CD14-positive monocyte (primary cell): ENCODE results near the gene PAPSS2. TPM values are rescaled to one million over a fixed set of nuclear protein-coding genes. Genes with fewer than 3 reads are reported as not detected.
A peak's percentile ranks its signal among the peaks of the same experiment; 100 is the strongest.

Source experiments
- DNase-seq, 3 donors: peaks; one replicate each; pipeline ENCODE4 v3.0.0-alpha.2; 2011 to 2022
- H2AFZ ChIP-seq: 2 replicates; pipeline ENCODE4 v1.6.0; 2012; ENCODE audit warnings: mild to moderate bottlenecking, low read depth, low read length, inconsistent platforms; ENCODE audit not compliant: insufficient read depth, poor library complexity, severe bottlenecking
- H3K27ac ChIP-seq, 2 donors: 1 replicate in 1 of 2; 2 replicates in 1 of 2; pipeline ENCODE4 v1.5.1; 2012 to 2013; ENCODE audit warnings: low read length in 2 of 2, control low read depth in 1 of 2, inconsistent platforms in 1 of 2, low read depth in 1 of 2, mild to moderate bottlenecking in 1 of 2
- H3K27me3 ChIP-seq, 2 donors: one replicate each; pipeline versions ENCODE4 v1.6.0 to v1.6.1; 2011 to 2013; ENCODE audit warnings: low read length in 2 of 2; ENCODE audit not compliant: control insufficient read depth in 2 of 2, insufficient read depth in 2 of 2
- H3K36me3 ChIP-seq, 2 donors: replicated peaks in 1 of 2; 1 replicate in 1 of 2; 2 replicates in 1 of 2; pipeline versions ENCODE4 v1.5.1 to v1.6.1; 2012 to 2013; ENCODE audit warnings: low read length in 2 of 2, control low read depth in 1 of 2, inconsistent platforms in 1 of 2, mild to moderate bottlenecking in 1 of 2; ENCODE audit not compliant: insufficient read depth in 2 of 2, control insufficient read depth in 1 of 2
- H3K4me1 ChIP-seq, 2 donors: 1 replicate in 1 of 2; 2 replicates in 1 of 2; pipeline versions ENCODE4 v1.5.1 to v1.6.1; 2012 to 2013; ENCODE audit warnings: low read length in 2 of 2, control low read depth in 1 of 2, inconsistent platforms in 1 of 2, mild to moderate bottlenecking in 1 of 2, moderate library complexity in 1 of 2; ENCODE audit not compliant: insufficient read depth in 2 of 2, control insufficient read depth in 1 of 2
- H3K4me2 ChIP-seq: replicated peaks from 2 replicates; pipeline ENCODE3; 2012; ENCODE audit warnings: low read length, moderate library complexity, mild to moderate bottlenecking; ENCODE audit not compliant: poor library complexity, severe bottlenecking; ENCODE audit errors: extremely low read depth
- H3K4me3 ChIP-seq, 3 experiments: fragments of 200-600 bp in 1 of 3; sonication (generic) in 1 of 3; replicated peaks in 1 of 3; 1 replicate in 2 of 3; 2 replicates in 1 of 3; pipeline ENCODE4 v1.5.1; 2011 to 2013; ENCODE audit warnings: low read length in 3 of 3, mild to moderate bottlenecking in 3 of 3, control low read depth in 2 of 3, low read depth in 2 of 3, inconsistent platforms in 1 of 3, moderate library complexity in 1 of 3
- H3K79me2 ChIP-seq: 2 replicates; pipeline ENCODE4 v1.6.0; 2012; ENCODE audit warnings: mild to moderate bottlenecking, control low read depth, inconsistent platforms, low read length, moderate library complexity; ENCODE audit not compliant: insufficient read depth
- H3K9ac ChIP-seq: 2 replicates; pipeline ENCODE4 v1.6.0; 2017; ENCODE audit warnings: low read length, mild to moderate bottlenecking; ENCODE audit not compliant: insufficient read depth, poor library complexity, severe bottlenecking
- H3K9me3 ChIP-seq, 2 donors: replicated peaks in 1 of 2; 1 replicate in 1 of 2; 2 replicates in 1 of 2; pipeline versions ENCODE4 v1.5.1 to v1.6.1; 2012 to 2013; ENCODE audit warnings: low read length in 2 of 2, control low read depth in 1 of 2; ENCODE audit not compliant: control insufficient read depth in 1 of 2, insufficient read depth in 1 of 2
- H4K20me1 ChIP-seq: 2 replicates; pipeline ENCODE4 v1.6.0; 2012; ENCODE audit warnings: mild to moderate bottlenecking, low read length, control low read depth, moderate library complexity; ENCODE audit not compliant: insufficient read depth
- H3K27ac Mint-ChIP-seq, 7 donors: one replicate each; pipeline ENCODE4 v1.8.0; 2020; ENCODE audit warnings: mild to moderate bottlenecking in 7 of 7, mixed read lengths in 7 of 7, moderate library complexity in 6 of 7, inconsistent platforms in 2 of 7
- H3K27me3 Mint-ChIP-seq, 3 donors: one replicate each; pipeline ENCODE4 v1.8.0; 2021 to 2022; ENCODE audit warnings: low read depth in 3 of 3, mild to moderate bottlenecking in 3 of 3, mixed read lengths in 3 of 3, moderate library complexity in 3 of 3, inconsistent platforms in 1 of 3
- H3K36me3 Mint-ChIP-seq, 2 donors: one replicate each; pipeline ENCODE4 v1.8.0; 2020; ENCODE audit warnings: mixed read lengths in 2 of 2, inconsistent platforms in 1 of 2, mild to moderate bottlenecking in 1 of 2
- H3K4me1 Mint-ChIP-seq: one replicate; pipeline ENCODE4 v1.8.0; 2020; ENCODE audit warnings: mild to moderate bottlenecking, mixed read lengths
- H3K4me3 Mint-ChIP-seq, 2 donors: one replicate each; pipeline ENCODE4 v1.8.0; 2020; ENCODE audit warnings: mild to moderate bottlenecking in 2 of 2, mixed read lengths in 2 of 2, moderate library complexity in 1 of 2
- H3K9me3 Mint-ChIP-seq, 7 donors: one replicate each; pipeline ENCODE4 v1.8.0; 2020 to 2022; ENCODE audit warnings: mixed read lengths in 7 of 7, mild to moderate bottlenecking in 6 of 7, moderate library complexity in 6 of 7, inconsistent platforms in 2 of 7
- WGBS: methylation state at CpG from one replicate; pipeline ENCODE4 v1.1.5; 2013; ENCODE audit warnings: missing lambda C conversion rate; ENCODE audit not compliant: insufficient coverage; 5-methylcytosine and 5-hydroxymethylcytosine counted together
- intact Hi-C, 2 donors: fragments of 100-400 bp; cut with micrococcal nuclease; formaldehyde crosslinking; loops; one replicate each; pipeline versions ENCODE4 v1.15.0 to v1.15.1; 2023
- polyA plus RNA-seq, 3 donors: library from polyadenylated mRNA; depleted of rRNA in 1 of 3; unstranded in 2 of 3; stranded (reverse) in 1 of 3; fragments of 300-500 nt in 2 of 3; fragments of >200 nt in 1 of 3; fragmentation: Illumina TruSeq in 2 of 3; gene quantifications; 1 replicate in 2 of 3; 2 replicates in 1 of 3; pipeline ENCODE4 v1.2.3, GENCODE V29; 2012 to 2021
- TF ChIP-seq, protein P1 (sequence below): fragments of 200-600 bp; IDR thresholded peaks from one replicate; pipeline ENCODE4 v1.8.0; 2022; ENCODE audit warnings: antibody characterized with exemption, mild to moderate bottlenecking

Gene PAPSS2
- polyA plus RNA-seq, 3 donors: 3.5 to 6.5 (median 6.2) TPM

DNA sequence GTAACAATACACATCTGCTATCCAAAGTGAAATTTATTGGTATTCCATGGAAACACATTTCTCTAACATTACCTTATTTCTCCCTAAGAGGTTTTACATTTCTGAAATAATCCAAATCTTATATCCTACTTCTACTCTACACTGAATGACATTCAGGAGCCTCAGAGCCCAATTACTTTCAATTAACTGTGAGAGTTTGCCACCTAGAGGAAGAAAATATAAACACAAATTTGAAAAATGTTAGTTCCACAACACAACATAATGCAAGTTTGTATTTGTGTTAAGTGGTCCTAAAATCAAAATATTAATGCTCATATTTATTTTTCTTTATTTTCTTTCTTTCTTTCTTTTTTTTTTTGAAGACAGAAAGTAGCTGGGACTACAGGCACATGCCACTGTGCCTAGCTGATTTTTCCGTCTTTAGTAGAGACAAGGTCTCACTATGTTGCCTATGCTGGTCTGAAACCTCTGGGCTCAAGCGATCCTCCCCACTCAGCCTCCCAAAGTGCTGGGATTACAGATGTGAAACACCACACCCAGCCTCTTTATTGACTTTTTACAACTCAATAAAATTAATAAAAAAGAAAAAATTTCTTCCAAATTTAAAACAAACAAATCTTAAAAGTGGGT lies 112.3 kb downstream of the PAPSS2 start:
- Histone ChIP-seq H3K4me1 (peaks cover 7 to 8% of the 10 kb centered on the region in 2 donors), H3K27ac (no peak overlapping the region), H3K9me3 (no peaks in the 10 kb centered on the region), H2AFZ (no peak overlapping the region), H3K9ac (no peak overlapping the region), H3K36me3 (peaks cover 28 to 54% of the 10 kb centered on the region in 2 donors), H4K20me1 (no peaks in the 10 kb centered on the region), H3K79me2 (no peaks in the 10 kb centered on the region), H3K4me2 (no peak overlapping the region), H3K4me3 (no peak overlapping the region), H3K27me3 (no peaks in the 10 kb centered on the region)
- TF ChIP-seq, protein P1, sequence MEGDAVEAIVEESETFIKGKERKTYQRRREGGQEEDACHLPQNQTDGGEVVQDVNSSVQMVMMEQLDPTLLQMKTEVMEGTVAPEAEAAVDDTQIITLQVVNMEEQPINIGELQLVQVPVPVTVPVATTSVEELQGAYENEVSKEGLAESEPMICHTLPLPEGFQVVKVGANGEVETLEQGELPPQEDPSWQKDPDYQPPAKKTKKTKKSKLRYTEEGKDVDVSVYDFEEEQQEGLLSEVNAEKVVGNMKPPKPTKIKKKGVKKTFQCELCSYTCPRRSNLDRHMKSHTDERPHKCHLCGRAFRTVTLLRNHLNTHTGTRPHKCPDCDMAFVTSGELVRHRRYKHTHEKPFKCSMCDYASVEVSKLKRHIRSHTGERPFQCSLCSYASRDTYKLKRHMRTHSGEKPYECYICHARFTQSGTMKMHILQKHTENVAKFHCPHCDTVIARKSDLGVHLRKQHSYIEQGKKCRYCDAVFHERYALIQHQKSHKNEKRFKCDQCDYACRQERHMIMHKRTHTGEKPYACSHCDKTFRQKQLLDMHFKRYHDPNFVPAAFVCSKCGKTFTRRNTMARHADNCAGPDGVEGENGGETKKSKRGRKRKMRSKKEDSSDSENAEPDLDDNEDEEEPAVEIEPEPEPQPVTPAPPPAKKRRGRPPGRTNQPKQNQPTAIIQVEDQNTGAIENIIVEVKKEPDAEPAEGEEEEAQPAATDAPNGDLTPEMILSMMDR: peak; percentile 77
- DNase-seq: peak in 2 of 3 donors; percentile 21 to 43
- H3K4me3 Mint-ChIP-seq: no peak overlapping the region
- H3K9me3 Mint-ChIP-seq: no peaks in the 10 kb centered on the region
- H3K4me1 Mint-ChIP-seq: peaks cover 11% of the 10 kb centered on the region
- peaks cover 32 to 56% of the 10 kb centered on the region in 2 donors for H3K36me3 Mint-ChIP-seq
- intact Hi-C loops: loop anchor here (5.0 kb wide), 2 partner anchors 115 to 240 kb away; partner anchors contain the start of gene PAPSS2 (in 2 of the 2)
- H3K27ac Mint-ChIP-seq: no peak overlapping the region
- WGBS: 100% methylated on average over 1 of the region's 2 CpGs
- no peaks in the 10 kb centered on the region for H3K27me3 Mint-ChIP-seq

DNA sequence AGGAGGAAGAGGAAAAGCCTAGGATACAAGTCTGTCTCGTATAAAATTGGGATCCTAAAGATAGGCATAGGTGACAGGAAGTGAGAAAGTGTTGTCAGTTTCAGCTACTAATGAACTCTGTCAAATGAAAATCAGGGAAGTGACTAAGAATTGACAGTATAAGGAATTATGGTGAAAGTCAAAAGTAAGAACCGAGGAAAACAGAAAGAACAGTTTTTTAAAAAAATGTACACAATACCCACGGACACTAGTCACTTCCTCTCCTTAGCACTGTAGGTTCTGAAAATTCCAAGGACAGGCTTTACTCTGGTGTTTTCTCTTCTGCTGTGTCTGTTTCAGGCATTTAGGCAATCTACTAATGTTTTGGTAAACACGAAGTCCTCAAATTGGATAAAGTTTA lies 116.1 kb downstream of the PAPSS2 start:
- Mint-ChIP-seq H3K4me1 (peaks cover 11% of the 10 kb centered on the region), H3K4me3 (no peak overlapping the region), H3K27me3 (no peaks in the 10 kb centered on the region), H3K27ac (peak overlapping the region; percentile 3 to 48 (median 26)), H3K9me3 (no peaks in the 10 kb centered on the region), H3K36me3 (peaks cover 20 to 42% of the 10 kb centered on the region in 2 donors)
- H3K27ac ChIP-seq: peak overlapping the region in 1 of 2 donors; percentile 30
- peak in 2 of 3 donors; percentile 10 to 27 for DNase-seq
- WGBS: 0% methylated on average over 2 of the region's 4 CpGs
- H3K4me2 ChIP-seq: no peak overlapping the region
- no peak overlapping the region for H2AFZ ChIP-seq
- H3K9ac ChIP-seq: no peak overlapping the region
- no peaks in the 10 kb centered on the region for H3K27me3 ChIP-seq
- H3K4me3 ChIP-seq: no peak overlapping the region
- TF ChIP-seq, protein P1: no peak
- H3K9me3 ChIP-seq: no peaks in the 10 kb centered on the region
- H3K36me3 ChIP-seq: peaks cover 18 to 39% of the 10 kb centered on the region in 2 donors
- H3K79me2 ChIP-seq: no peaks in the 10 kb centered on the region
- H4K20me1 ChIP-seq: no peaks in the 10 kb centered on the region
- intact Hi-C loops: loop anchor here in 1 of 2 donors (5.0 kb wide), 1 partner anchor 243 kb away; no protein-coding TSS in a partner anchor
- peaks cover 7 to 8% of the 10 kb centered on the region in 2 donors for H3K4me1 ChIP-seq
